ENCODE data around the gene LTA. TPM values are rescaled to one million over a fixed set of nuclear protein-coding genes. Genes with fewer than 3 reads are reported as not detected.

The LTA gene
- total RNA-seq, 2 experiments from 2014 or later: 696 to 733 TPM

DNA sequence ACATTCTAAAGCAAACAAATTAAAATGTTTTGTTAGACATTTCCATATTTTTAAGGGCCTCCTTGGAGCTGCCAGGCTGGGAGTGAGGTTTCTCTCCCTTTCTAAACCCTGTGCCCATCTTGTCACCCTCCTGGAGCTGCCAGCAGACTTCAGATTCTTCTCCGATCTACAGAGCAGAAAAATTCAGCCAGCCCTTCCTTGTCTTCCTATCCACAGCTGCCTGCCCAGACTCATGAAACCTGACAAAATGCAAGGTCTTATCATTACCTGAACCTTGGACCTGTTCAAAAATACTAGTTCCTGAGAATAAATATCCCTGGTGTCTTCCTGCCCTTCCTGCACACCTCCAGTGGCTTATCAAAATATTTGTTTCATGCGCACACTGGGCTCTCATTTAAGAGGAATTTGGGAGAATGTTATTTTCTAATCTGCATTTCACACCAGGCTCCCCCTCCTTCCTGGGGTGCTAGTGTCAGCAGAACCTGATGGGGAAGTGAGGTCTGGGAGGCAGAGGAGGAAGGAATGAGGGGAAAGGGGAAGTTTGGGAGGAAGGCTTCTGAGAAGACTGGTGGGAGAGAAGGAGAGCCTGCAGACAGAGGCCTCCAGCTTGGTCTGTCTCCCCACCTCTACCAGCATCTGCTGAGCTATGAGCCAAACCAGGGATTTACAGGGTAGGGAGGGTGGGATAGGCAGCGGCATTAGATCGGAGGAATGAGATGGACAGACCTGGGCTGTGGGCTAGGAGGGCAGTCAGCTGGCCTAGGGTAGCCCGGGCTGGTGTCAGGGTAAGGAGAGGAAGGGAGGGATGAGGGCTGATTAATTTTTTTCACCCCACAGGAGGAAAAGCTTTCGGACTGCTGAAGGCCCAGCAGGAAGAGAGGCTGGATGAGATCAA is 42.8 kb downstream of the LTA start, which contains the start of gene AIF1:
Gene AIF1, plus strand, starts transcription at position 551 of the 895 bp plus-strand sequence. Its CDS starts 96 bp downstream, at position 647.
- intact Hi-C loops (cut with micrococcal nuclease): loop anchor here (10.0 kb wide), 1 partner anchor 280 kb away; no protein-coding TSS in a partner anchor
- Mint-ChIP-seq H3K27ac (peak within 1 kb of the TSS; percentile 55), H3K9me3 (no peaks in the 10 kb centered on the region), H3K36me3 (no peaks in the 10 kb centered on the region), H3K4me1 (ENCODE audit: low read depth) (peaks cover 33% of the 10 kb centered on the region), H3K27me3 (no peaks in the 10 kb centered on the region), H3K4me3 (peak within 1 kb of the TSS; percentile 66)
- CTCF ChIA-PET: interaction anchor here (1.0 to 4.5 kb wide), 2 partner anchors 17 to 64 kb away, joined by 3 to 22 read pairs; no protein-coding TSS in a partner anchor
- POLR2A ChIA-PET: interaction anchor here (1.1 to 1.8 kb wide), 2 partner anchors 67 to 79 kb away, joined by 3 to 4 read pairs; partner anchors contain the start of gene NFKBIL1
- no peak for DNase-seq

DNA sequence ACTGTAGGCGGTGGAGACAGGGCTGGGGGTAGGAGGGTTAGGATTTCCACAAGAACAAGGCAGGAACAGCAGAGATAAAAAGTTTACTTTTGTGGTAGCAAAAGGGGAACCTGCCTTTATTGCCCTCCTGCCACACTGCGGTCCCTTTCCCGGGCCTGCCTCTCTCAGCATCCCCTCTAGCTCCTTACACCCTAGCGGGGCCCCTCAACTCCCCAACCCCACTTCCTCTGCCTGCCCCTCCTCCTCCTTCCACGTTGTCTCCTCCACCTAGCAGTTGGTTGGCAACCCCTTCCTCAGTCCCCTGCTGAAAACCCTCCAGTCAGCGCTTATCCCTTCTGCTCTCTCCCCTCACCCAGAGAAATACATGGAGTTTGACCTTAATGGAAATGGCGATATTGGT is 43.7 kb downstream of the LTA start:
- intact Hi-C loops (cut with micrococcal nuclease): loop anchor here (10.0 kb wide), 1 partner anchor 281 kb away; no protein-coding TSS in a partner anchor
- DNase-seq: peak; percentile 53
- Mint-ChIP-seq H3K27ac (peak overlapping the region; percentile 55), H3K9me3 (no peaks in the 10 kb centered on the region), H3K4me1 (ENCODE audit: low read depth) (peaks cover 33% of the 10 kb centered on the region), H3K36me3 (no peaks in the 10 kb centered on the region), H3K27me3 (no peaks in the 10 kb centered on the region), H3K4me3 (peak overlapping the region; percentile 66)
- POLR2A ChIA-PET: no interaction called here
- CTCF ChIA-PET: interaction anchor here (0.7 to 4.5 kb wide), 3 partner anchors 11 to 65 kb away, joined by 3 to 22 read pairs (median 7); no protein-coding TSS in a partner anchor

DNA sequence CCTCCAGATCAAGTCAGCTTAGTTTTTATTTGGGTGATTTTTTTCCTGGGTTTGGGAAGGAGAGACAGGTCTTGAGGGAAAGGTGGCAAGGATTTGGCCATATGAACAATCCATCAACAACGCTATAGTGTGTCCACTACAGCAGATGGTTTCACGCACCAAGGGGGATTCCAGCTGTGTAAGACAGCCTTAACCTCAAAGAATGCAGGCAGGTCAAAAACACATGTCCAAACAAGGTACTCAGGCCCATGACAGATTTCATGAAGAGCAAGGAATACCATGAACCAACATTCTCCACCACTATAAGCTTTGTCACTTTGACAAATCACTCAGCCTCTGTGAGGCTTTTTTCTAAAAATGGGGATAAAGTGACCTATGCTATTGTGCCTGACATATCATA is 44.9 kb downstream of the LTA start:
- H3K27ac Mint-ChIP-seq: no peak overlapping the region
- intact Hi-C loops (cut with micrococcal nuclease): loop anchor here (10.0 kb wide), 1 partner anchor 282 kb away; no protein-coding TSS in a partner anchor
- peaks cover 8% of the 10 kb centered on the region for H3K36me3 Mint-ChIP-seq

DNA sequence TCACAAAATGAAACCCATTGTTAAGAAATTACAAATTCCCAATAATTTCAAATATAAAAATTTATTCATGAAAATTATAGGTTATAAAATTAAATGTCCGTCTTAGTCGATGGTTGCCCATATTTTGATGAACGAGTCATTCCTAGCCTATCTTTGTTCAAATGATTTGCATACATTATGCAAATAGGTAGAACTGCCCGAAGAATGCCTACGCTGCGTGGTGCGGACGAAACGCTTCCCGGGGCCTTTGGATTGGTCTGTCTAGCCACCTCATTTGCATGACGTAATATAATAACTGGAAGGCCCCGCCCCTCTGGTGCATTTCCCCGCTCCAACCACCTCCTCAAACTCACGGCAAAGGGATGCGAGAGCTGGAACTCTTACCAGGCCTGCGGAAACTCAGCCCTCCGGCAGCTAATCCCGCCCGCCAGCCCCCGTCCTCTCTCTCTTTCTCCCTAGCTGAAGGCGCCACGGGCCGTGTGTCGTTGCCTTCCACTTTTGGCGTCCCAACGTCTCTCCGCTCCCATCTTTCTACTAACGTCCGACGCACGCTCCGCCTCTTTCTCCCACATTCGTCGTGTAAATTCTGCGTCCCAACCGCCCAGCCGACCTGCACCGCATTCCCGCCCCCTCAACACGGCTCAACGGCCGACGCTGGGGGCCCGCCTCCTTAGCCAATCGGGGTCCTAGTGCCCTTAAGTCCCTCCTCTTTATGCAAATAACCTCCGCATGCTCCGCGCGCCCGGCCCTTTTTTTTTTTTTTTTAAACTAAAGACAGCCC is 47.9 kb downstream of the LTA start:
- CTCF ChIA-PET: interaction anchor here (0.8 to 1.3 kb wide), 5 partner anchors 22 to 78 kb away, joined by 3 to 6 read pairs (median 3); partner anchors contain the start of genes DDX39B and NCR3

More for the DNA sequence above, 44.9 kb downstream of the LTA start:
- no peaks in the 10 kb centered on the region for H3K9me3 Mint-ChIP-seq
- no peaks in the 10 kb centered on the region for H3K27me3 Mint-ChIP-seq
- peaks cover 38% of the 10 kb centered on the region for H3K4me1 Mint-ChIP-seq (ENCODE audit: low read depth)
- POLR2A ChIA-PET: no interaction called here
- CTCF ChIA-PET: interaction anchor here (2.2 to 4.5 kb wide), 2 partner anchors 19 to 66 kb away, joined by 7 to 22 read pairs; no protein-coding TSS in a partner anchor
- H3K4me3 Mint-ChIP-seq: peak overlapping the region; percentile 7
- DNase-seq: no peak

DNA sequence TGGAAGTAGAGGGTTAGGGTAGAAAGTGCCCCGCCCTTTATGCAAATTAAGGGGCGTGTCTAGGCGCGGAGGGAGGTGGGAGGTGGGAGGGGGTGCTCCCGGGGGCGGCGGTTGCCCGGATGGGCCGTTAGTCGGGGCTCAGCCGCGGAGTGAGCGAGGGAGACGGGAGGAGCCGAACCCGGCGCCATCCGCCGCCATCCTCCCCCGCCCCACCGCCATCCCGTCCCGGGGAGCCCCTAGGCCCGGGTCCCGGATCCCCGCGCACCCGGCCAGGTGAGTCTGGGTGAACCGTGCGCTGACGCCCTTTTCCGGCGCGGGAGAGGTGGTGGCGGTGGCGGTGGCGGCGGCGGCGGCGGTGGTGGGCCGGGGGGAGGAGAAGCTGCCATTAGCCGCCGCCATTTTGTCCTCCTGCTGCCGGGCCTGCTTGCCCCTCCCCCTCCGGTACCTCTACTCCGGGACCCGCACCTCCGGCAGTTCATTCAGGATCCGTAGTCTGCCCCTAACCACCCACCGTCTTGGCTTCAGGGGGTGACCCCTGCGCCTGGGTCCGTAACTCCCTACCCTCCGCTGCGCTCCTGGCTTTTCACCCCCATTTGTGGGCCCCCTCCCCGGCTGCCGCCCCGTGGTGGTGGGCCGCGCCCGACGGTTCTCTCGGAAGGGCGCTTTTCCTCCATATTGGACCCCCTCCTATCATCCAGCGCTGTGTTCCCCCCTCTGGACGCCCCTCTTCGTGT is 48.7 kb downstream of the LTA start, which contains the start of gene PRRC2A:
Gene PRRC2A, plus strand, starts transcription at position 130 of the 734 bp plus-strand sequence. CDS start 2,075 bp downstream, outside the sequence.
- peaks cover 40% of the 10 kb centered on the region for H3K4me1 Mint-ChIP-seq (ENCODE audit: low read depth)
- H3K4me3 Mint-ChIP-seq: peak within 1 kb of the TSS; percentile 91
- DNase-seq: no peak
- intact Hi-C loops (cut with micrococcal nuclease): loop anchor here (1.0 to 2.0 kb wide), 8 partner anchors 32 to 348 kb away; partner anchors contain the start of genes ATP6V1G2, BAG6, DDX39B and HLA-C
- peaks cover 39% of the 10 kb centered on the region for H3K36me3 Mint-ChIP-seq
- ChIA-PET CTCF (interaction anchor here (0.8 to 1.3 kb wide), 4 partner anchors 22 to 79 kb away, joined by 3 to 6 read pairs (median 5); partner anchors contain the start of gene DDX39B), POLR2A (interaction anchor here (0.5 to 3.5 kb wide), 9 partner anchors 20 to 351 kb away, joined by 3 to 26 read pairs (median 5); partner anchors contain the start of genes BAG6, CSNK2B, DDX39B and DXO)
- H3K27ac Mint-ChIP-seq: peak within 1 kb of the TSS; percentile 98
- H3K27me3 Mint-ChIP-seq: no peaks in the 10 kb centered on the region
- H3K9me3 Mint-ChIP-seq: no peaks in the 10 kb centered on the region

More for the DNA sequence above, 47.9 kb downstream of the LTA start:
- H3K36me3 Mint-ChIP-seq: peaks cover 31% of the 10 kb centered on the region
- peak overlapping the region; percentile 98 for H3K27ac Mint-ChIP-seq
- peaks cover 47% of the 10 kb centered on the region for H3K4me1 Mint-ChIP-seq (ENCODE audit: low read depth)
- DNase-seq: peak; percentile 98
- intact Hi-C loops (cut with micrococcal nuclease): loop anchor here (1.0 to 10.0 kb wide), 9 partner anchors 32 to 348 kb away; partner anchors contain the start of genes ATP6V1G2, BAG6, DDX39B and HLA-C
- POLR2A ChIA-PET: interaction anchor here (0.8 to 3.5 kb wide), 7 partner anchors 33 to 352 kb away, joined by 3 to 26 read pairs (median 5); partner anchors contain the start of genes BAG6, DDX39B, DXO and GPANK1
- H3K4me3 Mint-ChIP-seq: peak overlapping the region; percentile 91
- no peaks in the 10 kb centered on the region for H3K27me3 Mint-ChIP-seq
- no peaks in the 10 kb centered on the region for H3K9me3 Mint-ChIP-seq

DNA sequence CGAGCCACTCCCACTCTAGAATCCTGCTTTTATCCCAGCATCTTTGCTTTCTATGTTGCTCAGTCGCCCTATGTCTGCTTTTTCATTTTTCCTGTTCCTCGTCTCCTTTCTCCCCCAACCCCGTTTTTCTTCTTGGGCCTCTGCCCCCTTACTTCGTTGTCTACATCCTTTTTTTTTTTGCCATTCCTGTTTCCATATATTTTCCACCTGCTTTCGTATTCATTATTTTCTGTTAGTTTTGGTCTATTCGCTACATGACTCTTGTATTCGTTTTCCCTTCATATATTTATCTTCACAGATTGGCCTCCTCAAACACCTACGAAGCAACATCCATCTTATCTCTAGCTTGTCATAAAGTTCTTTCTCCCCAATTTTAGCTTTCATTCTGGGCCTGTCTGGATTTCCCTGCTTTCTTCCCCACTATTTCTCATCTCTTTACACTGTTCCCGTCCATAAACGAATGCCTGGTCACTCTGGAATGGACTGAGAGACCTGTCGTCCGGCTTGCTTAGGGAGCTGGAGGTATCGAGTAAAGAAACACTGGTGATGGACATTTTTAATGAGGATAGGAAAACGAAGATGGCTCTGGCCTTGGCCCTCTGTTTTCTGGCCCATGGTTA is 49.3 kb downstream of the LTA start:
- no peak for DNase-seq
- peaks cover 45% of the 10 kb centered on the region for H3K36me3 Mint-ChIP-seq
- intact Hi-C loops (cut with micrococcal nuclease): loop anchor here (2.0 kb wide), 1 partner anchor 53 kb away; no protein-coding TSS in a partner anchor
- H3K4me1 Mint-ChIP-seq (ENCODE audit: low read depth): peaks cover 33% of the 10 kb centered on the region
- peak overlapping the region; percentile 91 for H3K4me3 Mint-ChIP-seq
- CTCF ChIA-PET: interaction anchor here (0.9 to 1.9 kb wide), 6 partner anchors 21 to 75 kb away, joined by 3 to 9 read pairs (median 5); partner anchors contain the start of genes ATP6V1G2 and NFKBIL1
- POLR2A ChIA-PET: interaction anchor here (0.5 to 3.5 kb wide), 9 partner anchors 13 to 350 kb away, joined by 3 to 26 read pairs (median 5); partner anchors contain the start of genes BAG6, CSNK2B, DDX39B and DXO
- peak overlapping the region; percentile 98 for H3K27ac Mint-ChIP-seq
- H3K9me3 Mint-ChIP-seq: no peaks in the 10 kb centered on the region
- no peaks in the 10 kb centered on the region for H3K27me3 Mint-ChIP-seq

DNA sequence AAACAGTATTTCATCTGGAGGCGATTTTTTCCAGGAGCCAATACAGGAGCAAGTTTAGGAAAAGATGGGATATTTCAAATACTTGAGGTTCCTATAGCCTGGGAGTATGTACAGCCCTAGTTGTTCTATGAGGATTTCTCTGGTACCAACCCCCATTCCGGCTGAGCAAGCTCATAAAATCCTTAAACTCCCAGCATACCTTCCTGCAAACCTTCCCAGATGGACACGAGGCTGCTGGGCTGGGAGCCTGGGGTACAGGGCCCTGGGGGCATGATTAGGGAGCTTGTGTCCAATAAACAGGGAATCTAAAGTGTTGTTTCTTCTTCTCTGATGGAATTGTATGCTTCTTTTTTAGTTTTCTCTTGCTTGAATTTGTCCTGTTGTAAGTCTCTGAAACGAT is 49.9 kb downstream of the LTA start:
- H3K27me3 Mint-ChIP-seq: no peaks in the 10 kb centered on the region
- peak overlapping the region; percentile 91 for H3K4me3 Mint-ChIP-seq
- no peaks in the 10 kb centered on the region for H3K9me3 Mint-ChIP-seq
- H3K4me1 Mint-ChIP-seq (ENCODE audit: low read depth): peaks cover 28% of the 10 kb centered on the region
- DNase-seq: no peak
- intact Hi-C loops (cut with micrococcal nuclease): loop anchor here (2.0 kb wide), 1 partner anchor 53 kb away; no protein-coding TSS in a partner anchor
- H3K27ac Mint-ChIP-seq: peak overlapping the region; percentile 98
- peaks cover 47% of the 10 kb centered on the region for H3K36me3 Mint-ChIP-seq
- CTCF ChIA-PET: interaction anchor here (0.8 to 1.9 kb wide), 9 partner anchors 22 to 76 kb away, joined by 3 to 9 read pairs (median 3); partner anchors contain the start of genes ATP6V1G2, LTB and NFKBIL1
- POLR2A ChIA-PET: interaction anchor here (0.7 to 3.5 kb wide), 6 partner anchors 12 to 106 kb away, joined by 3 to 26 read pairs (median 6); partner anchors contain the start of genes BAG6, CSNK2B, GPANK1 and MCCD1

DNA sequence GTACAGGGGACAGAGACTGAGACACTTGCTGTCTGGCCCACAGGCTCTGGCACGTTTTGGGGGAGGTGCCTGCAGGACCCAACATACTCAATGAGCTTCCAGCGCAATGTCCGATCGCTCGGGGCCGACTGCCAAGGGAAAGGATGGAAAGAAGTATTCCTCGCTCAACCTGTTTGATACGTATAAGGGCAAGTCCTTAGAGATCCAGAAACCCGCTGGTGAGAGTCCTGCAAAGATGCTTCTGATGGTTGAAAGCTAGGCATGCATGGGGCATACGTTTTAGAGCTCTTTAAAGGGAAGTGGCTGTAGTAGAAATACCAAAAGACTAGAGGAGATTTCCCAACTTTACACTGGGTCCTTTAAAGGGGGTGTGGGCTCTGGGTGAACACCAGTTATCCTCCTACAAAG is 50.6 kb downstream of the LTA start:
- Mint-ChIP-seq H3K36me3 (peaks cover 54% of the 10 kb centered on the region), H3K27me3 (no peaks in the 10 kb centered on the region), H3K4me3 (peak overlapping the region; percentile 91), H3K4me1 (ENCODE audit: low read depth) (peaks cover 27% of the 10 kb centered on the region), H3K27ac (peak overlapping the region; percentile 98), H3K9me3 (no peaks in the 10 kb centered on the region)
- CTCF ChIA-PET: interaction anchor here (0.8 to 1.9 kb wide), 7 partner anchors 24 to 81 kb away, joined by 3 to 9 read pairs (median 3); partner anchors contain the start of genes ATP6V1G2, DDX39B, LTB and NFKBIL1
- POLR2A ChIA-PET: interaction anchor here (1.1 to 3.5 kb wide), 5 partner anchors 11 to 94 kb away, joined by 3 to 26 read pairs (median 8); partner anchors contain the start of genes BAG6, CSNK2B, GPANK1 and MCCD1
- DNase-seq: no peak
- intact Hi-C loops (cut with micrococcal nuclease): no loop called here

Measured in activated CD4-positive, alpha-beta memory T cell treated with anti-CD3 and anti-CD28 coated beads for 36 hours (primary cell).